OCI-LY1 (cell line): ENCODE results near the gene PTPRN2.

Source experiments
- H2AFZ ChIP-seq: fragments of 200-600 bp; sonication (generic), shearing (Covaris generic); 2 replicates; pipeline ENCODE4 v1.6.0; 2014; ENCODE audit warnings: antibody characterized with exemption, mild to moderate bottlenecking, low read length
- H3F3A ChIP-seq: fragments of 200-600 bp; sonication (generic), shearing (Covaris generic); 2 replicates; pipeline ENCODE4 v1.6.0; 2014; ENCODE audit warnings: mild to moderate bottlenecking, antibody characterized with exemption, low read length, moderate library complexity; ENCODE audit not compliant: insufficient read depth
- H3K27ac ChIP-seq: fragments of 200-600 bp; sonication (generic); 2 replicates; pipeline ENCODE4 v1.5.1; 2014; ENCODE audit warnings: low read length, mixed run types, mild to moderate bottlenecking, low read depth; ENCODE audit not compliant: poor library complexity, severe bottlenecking
- H3K27me3 ChIP-seq: fragments of 200-600 bp; sonication (generic); 2 replicates; pipeline ENCODE4 v1.6.0; 2014; ENCODE audit warnings: antibody characterized with exemption, mild to moderate bottlenecking, low read length, moderate library complexity; ENCODE audit not compliant: insufficient read depth
- H3K36me3 ChIP-seq: fragments of 200-600 bp; sonication (generic); 2 replicates; pipeline ENCODE4 v1.6.1; 2014; ENCODE audit warnings: mild to moderate bottlenecking, antibody characterized with exemption, low read length, moderate library complexity, mixed read lengths; ENCODE audit not compliant: insufficient read depth
- H3K4me1 ChIP-seq: fragments of 200-600 bp; sonication (generic); 2 replicates; pipeline ENCODE4 v1.5.1; 2014; ENCODE audit warnings: mild to moderate bottlenecking, low read length, moderate library complexity; ENCODE audit not compliant: insufficient read depth, severe bottlenecking
- H3K4me2 ChIP-seq: fragments of 200-600 bp; sonication (generic), shearing (Covaris generic); 2 replicates; pipeline ENCODE4 v1.6.1; 2014; ENCODE audit warnings: low read length
- H3K4me3 ChIP-seq: fragments of 200-600 bp; sonication (generic); 2 replicates; pipeline ENCODE4 v1.5.1; 2014; ENCODE audit warnings: low read length, low read depth, mild to moderate bottlenecking, mixed read lengths; ENCODE audit not compliant: poor library complexity, severe bottlenecking
- H3K79me2 ChIP-seq: fragments of 200-600 bp; shearing (Covaris generic); 2 replicates; pipeline ENCODE4 v1.6.1; 2016; ENCODE audit warnings: mixed run types, low read length, mixed read lengths; ENCODE audit not compliant: insufficient read depth
- H3K9ac ChIP-seq: fragments of 200-600 bp; sonication (generic), shearing (Covaris generic); 2 replicates; pipeline ENCODE4 v1.6.1; 2014; ENCODE audit warnings: mild to moderate bottlenecking, low read length, mixed read lengths
- H3K9me2 ChIP-seq: fragments of 200-600 bp; sonication (generic), shearing (Covaris generic); 2 replicates; pipeline ENCODE4 v1.6.1; 2014; ENCODE audit warnings: low read depth, mild to moderate bottlenecking, low read length, mixed read lengths
- H3K9me3 ChIP-seq: fragments of 200-600 bp; shearing (Covaris generic); 2 replicates; pipeline ENCODE4 v1.6.1; 2014; ENCODE audit warnings: low read length, mixed read lengths
- H4K20me1 ChIP-seq: fragments of 200-600 bp; sonication (generic), shearing (Covaris generic); 2 replicates; pipeline ENCODE4 v1.6.0; 2016; ENCODE audit warnings: mild to moderate bottlenecking, low read length; ENCODE audit not compliant: insufficient read depth
- CTCF ChIP-seq: fragments of 200-600 bp; sonication (generic), shearing (Covaris generic); IDR thresholded peaks from 2 replicates; pipeline ENCODE4 v1.5.1; 2017; ENCODE audit warnings: mild to moderate bottlenecking, antibody characterized with exemption, low read length, moderate library complexity, mixed read lengths
- EZH2 ChIP-seq: fragments of 200-600 bp; sonication (generic), shearing (Covaris generic); IDR thresholded peaks from 2 replicates; pipeline ENCODE4 v1.8.0; 2017; ENCODE audit warnings: borderline replicate concordance, mixed run types, mild to moderate bottlenecking, antibody characterized with exemption, low read length, moderate library complexity, mixed read lengths

The PTPRN2 gene

GRCh38 chr7:158268816-158269535 lies 318.6 kb downstream of the PTPRN2 start:
- Histone ChIP-seq H3K9me3 (no peaks in the 10 kb centered on the region), H3K9me2 (no peaks in the 10 kb centered on the region), H3K27me3 (no peaks in the 10 kb centered on the region), H2AFZ (no peak overlapping the region), H4K20me1 (no peaks in the 10 kb centered on the region), H3K4me2 (no peak overlapping the region), H3K9ac (no peak overlapping the region), H3K27ac (no peak overlapping the region), H3K4me3 (no peak overlapping the region), H3K4me1 (no peaks in the 10 kb centered on the region), H3F3A (no peaks in the 10 kb centered on the region), H3K79me2 (no peaks in the 10 kb centered on the region), H3K36me3 (no peaks in the 10 kb centered on the region)
- TF ChIP-seq CTCF = no peak
- no peak for TF ChIP-seq EZH2

GRCh38 chr7:158267742-158268435 lies 319.7 kb downstream of the PTPRN2 start:
- H2AFZ ChIP-seq = no peak overlapping the region
- H3K4me2 ChIP-seq = no peak overlapping the region
- H3K4me3 ChIP-seq = no peak overlapping the region
- H3K27me3 ChIP-seq = no peaks in the 10 kb centered on the region
- H3K36me3 ChIP-seq = no peaks in the 10 kb centered on the region
- no peaks in the 10 kb centered on the region for H3K79me2 ChIP-seq
- no peaks in the 10 kb centered on the region for H3F3A ChIP-seq
- H3K4me1 ChIP-seq = no peaks in the 10 kb centered on the region
- no peak for TF ChIP-seq EZH2
- no peak for TF ChIP-seq CTCF
- H3K9me3 ChIP-seq = no peaks in the 10 kb centered on the region
- H3K27ac ChIP-seq = no peak overlapping the region
- H3K9me2 ChIP-seq = no peaks in the 10 kb centered on the region
- no peak overlapping the region for H3K9ac ChIP-seq
- H4K20me1 ChIP-seq = no peaks in the 10 kb centered on the region

GRCh38 chr7:158266817-158267741 lies 320.5 kb downstream of the PTPRN2 start:
- H3F3A ChIP-seq = no peaks in the 10 kb centered on the region

More at GRCh38 chr7:158266817-158267741, 320.5 kb downstream of the PTPRN2 start:
- H3K9me3 ChIP-seq = no peaks in the 10 kb centered on the region
- H4K20me1 ChIP-seq = no peaks in the 10 kb centered on the region
- no peaks in the 10 kb centered on the region for H3K9me2 ChIP-seq
- no peak for TF ChIP-seq CTCF
- no peak for TF ChIP-seq EZH2
- H3K4me2 ChIP-seq = no peak overlapping the region
- H3K79me2 ChIP-seq = no peaks in the 10 kb centered on the region
- no peak overlapping the region for H3K9ac ChIP-seq
- no peak overlapping the region for H3K4me3 ChIP-seq
- H2AFZ ChIP-seq = no peak overlapping the region
- no peak overlapping the region for H3K27ac ChIP-seq
- no peaks in the 10 kb centered on the region for H3K4me1 ChIP-seq
- H3K27me3 ChIP-seq = no peaks in the 10 kb centered on the region
- no peaks in the 10 kb centered on the region for H3K36me3 ChIP-seq
